GM21619 (cell line): Measurements from ENCODE around the gene BCO1.

Experiments used
- ATAC-seq: cut with Tn5 transposase; IDR thresholded peaks from one replicate; pipeline ENCODE4 v1.9.1; 2021; ENCODE audit not compliant: unreplicated experiment

The BCO1 gene

GRCh38 chr16:81315271-81316175, 77.0 kb downstream of the BCO1 start:
- peak; percentile 34 for ATAC-seq

- ATAC-seq: no peak
Observed at GRCh38 chr16:81316176-81316496, 77.6 kb downstream of the BCO1 start.

DNA sequence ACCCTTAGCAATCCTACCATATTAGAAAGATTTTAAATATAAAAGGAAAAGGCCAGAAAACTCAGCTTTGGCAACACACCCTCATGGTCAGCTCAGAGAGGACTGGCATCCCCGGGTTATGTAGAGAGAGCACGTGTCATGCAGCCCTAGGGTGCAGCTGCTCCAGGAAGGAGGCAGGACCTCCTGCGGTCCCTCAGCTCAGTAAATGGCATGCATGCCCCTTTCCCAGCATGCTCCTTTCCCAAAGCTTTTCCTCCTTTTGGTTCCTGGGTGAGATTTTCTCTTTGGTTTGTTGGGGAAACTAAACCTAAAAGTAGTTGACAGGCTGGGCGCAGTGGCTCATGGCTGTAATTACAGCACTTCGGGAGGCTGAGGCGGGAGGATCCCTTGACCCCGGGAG, 80.2 kb downstream of the BCO1 start:
- no peak for ATAC-seq

DNA sequence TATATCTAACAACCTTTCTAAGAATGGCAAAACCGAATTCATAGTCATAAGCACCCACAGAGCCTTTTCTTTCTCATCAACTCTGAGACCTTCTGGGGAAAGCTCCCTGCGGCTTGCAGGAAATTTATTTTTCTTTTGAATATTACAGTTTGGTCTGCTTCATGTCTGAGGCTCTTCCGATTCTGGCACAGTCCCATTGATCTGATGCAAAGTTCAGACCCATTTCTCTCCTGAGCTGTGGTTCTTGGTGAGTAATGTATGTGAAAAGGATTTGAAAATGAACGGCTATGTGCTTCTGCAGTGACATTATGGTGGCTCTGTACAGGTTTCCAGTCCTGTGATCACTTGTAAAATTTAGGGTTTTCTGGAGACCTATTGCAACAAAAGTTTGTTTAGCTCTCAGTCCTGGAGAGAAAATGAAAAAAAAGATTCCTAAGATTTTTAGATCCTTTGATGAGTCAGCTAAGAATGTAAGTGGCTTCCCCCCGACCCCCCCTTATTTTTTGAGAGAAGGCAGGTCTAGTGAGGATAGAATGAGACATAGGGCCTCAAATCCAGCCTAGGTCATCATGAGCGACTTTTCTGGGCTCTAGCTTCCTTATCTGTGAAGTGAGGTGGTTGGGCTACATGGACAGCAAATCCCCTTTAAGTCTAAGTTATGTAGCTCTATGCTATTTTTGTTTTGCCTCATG, 80.9 kb downstream of the BCO1 start:
- no peak for ATAC-seq

GRCh38 chr16:81321039-81321438, 82.5 kb downstream of the BCO1 start:
- no peak for ATAC-seq

- ATAC-seq: no peak
Observed at GRCh38 chr16:81321536-81321935, 83.0 kb downstream of the BCO1 start.

- ATAC-seq: no peak
Observed at GRCh38 chr16:81324808-81325207, 86.3 kb downstream of the BCO1 start.

GRCh38 chr16:81327011-81327410, 88.5 kb downstream of the BCO1 start:
- no peak for ATAC-seq

DNA sequence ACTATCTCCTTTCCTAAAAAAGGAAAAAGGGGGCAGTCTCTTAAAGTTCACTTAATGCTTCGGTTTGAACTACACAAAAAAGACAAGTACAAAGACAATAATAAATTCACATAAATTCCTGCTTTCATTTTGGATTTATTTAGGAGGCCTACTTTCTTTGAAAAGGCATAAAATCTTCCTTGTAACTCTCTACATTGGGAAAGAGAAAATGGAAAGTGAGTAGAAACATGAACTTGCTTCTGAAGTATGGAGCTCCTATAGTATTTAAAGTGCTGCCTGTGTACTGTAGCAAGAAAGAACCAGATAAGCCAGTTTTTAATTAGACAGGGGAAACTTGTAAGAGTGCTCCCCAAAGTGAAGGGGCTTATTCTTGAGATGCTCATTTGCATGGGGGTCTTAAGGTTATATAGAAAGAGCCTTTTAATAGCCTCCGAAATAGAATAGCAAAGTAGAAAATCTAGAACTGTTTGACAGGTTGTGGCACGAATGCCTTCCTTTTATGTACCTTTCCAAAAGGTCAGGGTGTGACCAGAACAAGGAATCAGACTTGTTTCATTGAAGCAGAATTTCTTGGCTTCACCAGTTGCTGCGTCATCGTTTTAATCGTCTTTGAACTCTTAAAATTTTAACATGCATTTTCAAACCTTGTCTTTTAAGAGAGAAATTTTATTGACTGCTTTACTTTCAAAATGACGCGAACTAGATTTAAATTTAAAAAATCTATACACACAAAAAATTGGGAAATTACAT, 89.1 kb downstream of the BCO1 start:
- ATAC-seq: no peak

DNA sequence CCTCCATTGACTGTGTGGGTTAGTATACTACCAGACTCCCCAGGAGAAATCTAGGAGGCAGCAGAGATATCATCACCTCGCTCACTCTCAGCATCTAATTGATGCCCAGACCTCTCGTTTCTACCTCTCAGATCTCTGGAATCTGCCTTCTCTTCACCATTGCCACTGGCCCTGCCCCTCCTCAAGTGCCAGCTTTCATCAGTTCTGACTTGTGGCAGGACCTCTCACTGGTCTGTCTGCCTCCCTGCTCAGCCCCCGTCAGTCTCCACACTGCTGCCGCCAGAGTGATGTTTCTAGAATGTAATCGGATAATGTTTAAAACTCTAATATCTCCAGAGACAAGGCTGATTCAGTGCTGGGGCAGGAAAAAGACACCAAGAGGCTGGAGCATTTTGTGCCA, 91.5 kb downstream of the BCO1 start:
- no peak for ATAC-seq

- ATAC-seq: no peak
Observed at GRCh38 chr16:81333356-81333755, 94.9 kb downstream of the BCO1 start.

- no peak for ATAC-seq
Observed at GRCh38 chr16:81335669-81336068, 97.2 kb downstream of the BCO1 start.

DNA sequence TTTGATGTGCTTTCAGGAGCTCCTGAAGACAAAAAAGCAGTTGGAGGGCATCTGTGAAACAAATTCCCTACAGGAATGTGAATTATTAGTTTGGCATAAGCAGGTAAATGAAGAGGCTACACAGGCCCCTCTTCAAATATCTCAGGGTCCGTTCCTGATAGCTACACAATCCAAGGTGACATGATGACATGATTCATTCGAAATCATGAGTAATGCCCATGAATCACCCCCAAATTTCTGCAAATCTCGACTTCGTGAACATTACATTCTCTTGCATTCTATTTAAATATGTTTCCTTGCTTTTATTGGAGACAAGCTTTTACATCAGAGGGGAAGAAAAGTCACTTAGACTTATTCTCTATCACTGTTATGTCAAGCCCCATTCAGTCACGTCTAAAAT, 98.6 kb downstream of the BCO1 start:
- ATAC-seq: no peak
